NOMO-1 treated with DMSO at 0.1 percent for 48 hours (cell line): ENCODE measurements around the gene ZNF692.
A peak's percentile ranks its signal among the peaks of the same experiment; 100 is the strongest.
"Not testable (repeated sequence)": the region's sequence is repeated elsewhere in the genome, so short reads cannot be mapped to it uniquely, and the experiment has no call there.

ENCODE experiments used
- DNase-seq: peaks from one replicate; lab custom pipeline; 2025; ENCODE audit not compliant: unreplicated experiment; lab: John Stamatoyannopoulos, UW

The ZNF692 gene

GRCh38 chr1:248850124-248850523, 8.8 kb downstream of the ZNF692 start:
- no peak for DNase-seq

DNA sequence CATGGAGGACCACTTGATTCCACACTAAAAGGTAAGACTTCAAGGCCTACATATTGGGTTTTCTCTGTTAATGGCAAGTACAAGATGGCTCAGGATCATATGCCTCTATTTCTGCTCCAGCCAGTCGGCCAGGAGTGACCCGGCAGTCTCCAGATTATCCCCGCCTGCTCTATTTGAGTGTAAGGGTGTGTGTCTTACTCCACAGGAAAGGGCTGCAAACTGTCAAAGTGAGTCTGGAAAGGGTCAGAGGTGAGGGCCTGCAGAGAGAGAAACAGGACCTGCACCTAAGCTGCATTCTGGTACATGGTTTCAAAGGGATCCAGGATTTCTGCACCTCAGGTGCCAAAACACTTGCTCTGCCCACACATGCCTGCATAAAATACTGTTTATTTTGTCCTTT, 9.2 kb downstream of the ZNF692 start:
- no peak for DNase-seq

GRCh38 chr1:248849152-248849551, 9.7 kb downstream of the ZNF692 start:
- no peak for DNase-seq

- DNase-seq: no peak
These were observed 10.3 kb downstream of the ZNF692 start for GRCh38 chr1:248848602-248849001.

DNA sequence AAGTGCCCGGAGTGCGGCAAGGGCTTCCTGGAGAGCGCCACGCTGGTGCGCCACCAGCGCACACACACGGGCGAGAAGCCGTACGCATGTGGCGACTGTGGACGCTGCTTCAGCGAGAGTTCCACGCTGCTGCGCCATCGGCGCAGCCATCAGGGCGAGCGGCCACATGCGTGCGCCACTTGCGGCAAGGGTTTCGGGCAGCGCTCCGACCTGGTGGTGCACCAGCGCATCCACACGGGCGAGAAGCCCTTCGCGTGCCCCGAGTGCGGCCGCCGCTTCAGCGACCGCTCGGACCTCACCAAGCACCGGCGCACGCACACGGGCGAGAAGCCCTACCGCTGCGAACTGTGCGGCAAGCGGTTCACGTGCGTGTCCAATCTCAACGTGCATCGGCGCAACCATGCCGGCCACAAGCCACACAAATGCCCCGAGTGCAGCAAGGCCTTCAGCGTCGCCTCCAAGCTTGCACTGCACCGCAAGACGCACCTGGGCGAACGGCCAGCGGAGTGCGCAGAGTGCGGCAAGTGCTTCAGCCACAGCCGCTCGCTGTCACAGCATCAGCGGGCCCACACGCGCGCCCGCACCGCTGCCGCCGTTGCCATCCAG, 10.8 kb downstream of the ZNF692 start:
- no peak for DNase-seq

DNA sequence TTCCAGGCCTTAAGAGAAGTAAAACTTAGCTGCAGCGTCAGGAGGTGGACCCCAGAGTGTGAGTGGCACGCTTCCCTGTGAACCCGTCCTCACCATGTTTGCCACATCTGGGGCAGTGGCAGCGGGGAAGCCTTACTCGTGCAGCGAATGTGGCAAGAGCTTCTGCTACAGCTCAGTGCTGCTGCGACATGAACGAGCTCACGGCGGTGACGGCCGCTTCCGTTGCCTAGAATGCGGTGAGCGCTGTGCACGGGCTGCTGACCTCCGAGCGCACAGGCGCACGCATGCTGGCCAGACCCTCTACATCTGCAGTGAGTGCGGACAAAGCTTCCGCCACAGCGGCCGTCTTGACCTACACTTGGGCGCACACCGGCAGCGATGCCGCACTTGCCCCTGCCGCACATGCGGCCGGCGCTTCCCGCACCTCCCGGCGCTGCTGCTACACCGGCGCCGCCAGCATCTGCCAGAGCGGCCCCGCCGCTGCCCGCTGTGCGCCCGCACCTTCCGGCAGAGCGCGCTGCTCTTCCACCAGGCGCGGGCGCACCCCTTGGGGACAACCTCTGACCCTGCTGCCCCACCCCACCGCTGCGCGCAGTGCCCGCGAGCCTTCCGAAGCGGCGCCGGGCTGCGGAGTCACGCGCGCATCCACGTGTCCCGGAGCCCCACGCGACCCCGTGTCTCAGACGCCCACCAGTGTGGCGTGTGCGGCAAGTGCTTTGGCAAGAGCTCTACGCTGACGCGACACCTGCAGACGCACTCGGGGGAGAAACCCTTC, 11.5 kb downstream of the ZNF692 start:
- DNase-seq: no peak

- no peak for DNase-seq
These were observed 14.4 kb downstream of the ZNF692 start for GRCh38 chr1:248844526-248844925.

GRCh38 chr1:248843687-248844086, 15.2 kb downstream of the ZNF692 start:
- no peak for DNase-seq

DNA sequence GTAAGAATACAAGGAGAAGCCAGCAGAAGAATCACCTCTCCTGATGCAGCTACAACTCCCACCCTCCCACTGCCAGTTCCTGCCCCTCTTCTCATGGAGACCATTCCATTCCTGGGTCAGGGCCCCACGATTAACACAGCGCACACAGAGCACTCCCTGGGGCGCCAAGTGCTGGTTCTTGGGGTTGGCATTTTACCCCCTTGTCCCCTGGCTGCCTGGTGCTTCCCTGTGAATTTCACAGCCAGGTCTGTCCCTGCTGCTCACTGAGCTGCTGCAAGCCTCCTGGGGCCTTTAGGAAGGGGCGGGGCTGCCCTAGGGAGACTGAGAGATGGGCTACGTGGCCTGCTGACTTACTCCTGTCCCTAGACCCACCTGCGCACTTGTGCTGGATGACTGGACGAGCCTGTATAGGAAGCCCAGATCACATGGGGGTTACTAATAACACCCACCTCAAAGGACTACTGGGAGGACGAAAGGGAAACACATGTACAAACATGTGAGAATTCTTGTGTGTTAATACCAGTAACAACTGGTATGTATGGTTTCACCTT, 16.0 kb downstream of the ZNF692 start:
- DNase-seq: no peak

DNA sequence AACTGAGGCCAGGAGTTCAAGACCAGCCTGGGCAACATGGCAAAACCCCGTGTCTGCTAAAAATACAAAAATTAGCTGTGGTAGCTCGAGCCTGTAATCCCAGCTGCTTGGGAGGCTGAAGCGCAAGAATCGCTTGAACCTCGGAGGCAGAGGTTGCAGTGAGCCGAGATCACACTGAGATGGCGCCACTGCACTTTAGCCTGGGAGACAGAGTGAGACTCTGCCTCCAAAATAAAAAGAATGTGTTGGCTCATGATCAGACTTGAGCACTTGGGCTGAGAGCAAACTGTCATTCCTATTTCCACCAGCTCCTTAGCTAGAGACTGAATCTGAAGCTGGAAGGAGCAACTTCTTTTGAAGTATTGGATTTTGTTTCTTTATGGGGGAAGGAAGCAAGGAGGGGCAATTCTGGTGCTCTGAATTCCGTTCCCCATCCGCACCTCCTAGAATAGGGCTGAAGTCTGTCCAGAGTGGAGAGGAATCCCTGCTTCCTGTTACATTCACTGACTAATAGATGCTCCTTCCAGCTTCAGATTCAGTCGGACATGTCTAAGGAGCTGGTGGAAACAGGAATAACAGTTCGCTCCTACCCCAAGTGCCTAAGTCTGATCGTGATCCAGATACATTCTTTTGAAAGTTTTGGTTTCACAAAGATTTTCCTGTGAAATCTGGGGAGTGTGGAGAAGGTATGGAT, 17.0 kb downstream of the ZNF692 start:
- peak; percentile 37 for DNase-seq

GRCh38 chr1:248840946-248841345, 17.9 kb downstream of the ZNF692 start:
- DNase-seq: no peak

- no peak for DNase-seq
These were observed 19.7 kb downstream of the ZNF692 start for GRCh38 chr1:248839168-248839555.

DNA sequence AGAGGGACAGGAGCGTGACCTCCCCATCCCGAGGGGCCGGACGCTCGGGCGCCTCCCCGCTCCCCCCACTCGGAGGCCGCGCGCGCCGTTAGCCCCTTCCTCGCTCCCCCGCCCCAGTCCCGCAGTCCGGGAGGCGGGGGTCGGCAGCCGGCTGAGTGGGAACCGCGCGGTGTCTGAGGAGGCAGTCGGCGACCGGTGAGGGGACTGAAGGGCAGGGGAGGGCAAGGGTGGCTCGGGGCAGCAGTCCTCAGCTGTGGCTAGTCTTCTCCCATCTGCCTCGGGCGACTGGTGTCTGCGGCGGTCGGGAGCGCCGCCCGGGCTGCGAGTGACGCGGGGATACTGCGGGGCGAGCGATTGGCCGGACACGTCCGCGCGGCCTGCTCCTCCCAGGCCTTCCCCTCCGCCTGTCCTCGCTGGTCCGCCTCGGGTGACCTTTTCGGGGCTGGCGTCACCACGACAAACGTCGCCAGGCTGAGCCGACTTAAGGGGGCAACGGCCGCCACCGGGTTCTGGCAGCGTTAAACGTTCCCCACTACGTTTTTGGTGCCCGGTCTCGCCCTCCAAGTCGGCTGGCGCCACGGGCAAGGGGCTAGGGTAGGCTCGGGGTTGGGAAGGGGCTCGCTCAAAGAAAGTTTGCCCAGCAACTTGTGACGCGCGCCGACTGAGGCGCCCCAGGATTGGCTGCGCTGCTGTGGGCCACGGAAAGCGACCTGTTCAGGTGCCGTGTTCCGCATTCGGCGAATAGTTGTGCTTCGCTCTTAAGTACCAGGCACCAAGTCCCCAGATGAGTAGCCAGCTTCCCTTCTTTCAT, 20.3 kb downstream of the ZNF692 start:
- DNase-seq: peak; percentile 87

DNA sequence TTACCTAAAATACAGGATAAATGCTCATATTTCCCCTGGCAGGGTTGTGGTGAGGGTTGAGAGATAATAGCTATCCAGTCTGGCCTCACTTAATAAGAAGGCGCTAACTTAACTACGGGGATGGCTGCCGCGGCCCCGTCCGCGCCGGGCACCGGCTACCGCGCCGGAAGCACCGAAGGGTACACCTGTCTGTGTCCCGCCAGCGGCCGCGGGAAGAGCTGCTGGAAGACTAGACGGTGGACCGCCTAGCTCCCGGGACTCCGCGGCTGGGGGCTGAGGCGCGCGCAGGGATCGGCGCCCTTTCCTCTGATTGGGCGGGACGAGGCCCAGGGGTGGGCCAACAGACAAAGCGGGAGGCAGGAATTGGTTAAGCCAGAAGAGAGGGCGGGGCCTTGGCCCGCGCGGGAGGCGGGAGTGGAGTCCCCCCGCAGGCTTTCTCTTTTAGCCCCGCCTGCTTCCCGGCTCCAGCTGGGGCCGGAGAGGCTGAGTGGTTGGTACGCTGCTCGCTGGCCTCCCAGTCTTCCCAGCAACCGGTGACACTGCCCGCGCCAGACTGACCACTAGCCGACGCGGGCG, 21.0 kb downstream of the ZNF692 start, which contains the start of gene ZNF672:
Gene ZNF672 (plus strand): TSS at position 444 of the 576 bp plus-strand sequence. CDS start 9,051 bp downstream, outside the sequence.
- DNase-seq: peak; percentile 96

GRCh38 chr1:248837045-248837780, 21.7 kb downstream of the ZNF692 start:
- DNase-seq: no peak

GRCh38 chr1:248834343-248834940, 24.4 kb downstream of the ZNF692 start:
- DNase-seq: peak; percentile 57

- DNase-seq: no peak
These were observed 27.0 kb downstream of the ZNF692 start for GRCh38 chr1:248831842-248832241.

DNA sequence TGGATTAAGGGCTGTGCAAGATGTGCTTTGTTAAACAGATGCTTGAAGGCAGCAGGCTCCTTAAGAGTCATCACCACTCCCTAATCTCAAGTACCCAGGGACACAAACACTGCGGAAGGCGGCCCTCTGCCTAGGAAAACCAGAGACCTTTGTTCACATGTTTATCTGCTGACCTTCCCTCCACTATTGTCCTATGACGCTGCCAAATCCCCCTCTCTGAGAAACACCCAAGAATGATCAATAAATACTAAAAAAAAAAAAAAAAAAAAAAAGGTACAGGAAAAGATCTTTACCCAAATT, 28.2 kb downstream of the ZNF692 start:
- DNase-seq: not testable (repeated sequence)

GRCh38 chr1:248828845-248829244, 30.0 kb downstream of the ZNF692 start:
- peak; percentile 94 for DNase-seq
